Panc1 (cell line): ENCODE data around the gene GPC6. TPM values are rescaled to one million over a fixed set of nuclear protein-coding genes. Genes with fewer than 3 reads are reported as not detected.
A peak's percentile ranks its signal among the peaks of the same experiment; 100 is the strongest.

ENCODE experiments used
- ATAC-seq: fragments of 200-7000 bp; cut with Tn5 transposase; 2 replicates; pipeline ENCODE4 v1.9.1; 2020; ENCODE audit warnings: mild to moderate bottlenecking, moderate library complexity
- BruUV-seq: library from RNA; stranded (reverse); fragments of 400-500 nt; replicated peaks from 2 replicates; lab custom pipeline; 2021; lab: Mats Ljungman, UMichigan
- CTCF ChIA-PET: fragments of 300-600 bp; sonication (Branson Sonifier 250); formaldehyde crosslinking; loops from one replicate; lab custom pipeline; 2022; ENCODE audit warnings: antibody characterized with exemption; lab: Charles Lee
- POLR2A ChIA-PET: fragments of 300-600 bp; sonication (Branson Sonifier 250); formaldehyde crosslinking; loops from one replicate; lab custom pipeline; 2022; ENCODE audit warnings: antibody characterized with exemption; lab: Charles Lee
- DNase-seq: peaks from one replicate; pipeline ENCODE4 v3.0.0-alpha.2; 2010; ENCODE audit warnings: low read depth, low spot score
- H3K27ac ChIP-seq: 2 replicates; pipeline ENCODE4 v1.5.1; 2011; ENCODE audit warnings: mild to moderate bottlenecking, low read length, inconsistent platforms
- H3K27me3 ChIP-seq: fragments of 200-500 bp; sonication (Bioruptor generic); 2 replicates; pipeline ENCODE4 v1.6.0; 2014; ENCODE audit warnings: low read length, inconsistent platforms; ENCODE audit not compliant: control insufficient read depth, insufficient read depth
- H3K36me3 ChIP-seq: fragments of 200-500 bp; sonication (Bioruptor generic); 2 replicates; pipeline ENCODE4 v1.5.1; 2014; ENCODE audit warnings: inconsistent platforms, mild to moderate bottlenecking, low read length, moderate library complexity; ENCODE audit not compliant: control insufficient read depth, insufficient read depth
- H3K4me1 ChIP-seq: 2 replicates; pipeline ENCODE4 v1.5.1; 2011; ENCODE audit warnings: inconsistent platforms, mild to moderate bottlenecking, low read length, moderate library complexity; ENCODE audit not compliant: control insufficient read depth, insufficient read depth
- H3K4me3 ChIP-seq, 2 experiments: 2 replicates each; pipeline ENCODE4 v1.5.1; 2011 to 2012; ENCODE audit warnings: low read depth in 2 of 2, low read length in 2 of 2, mild to moderate bottlenecking in 2 of 2, inconsistent platforms in 1 of 2, moderate library complexity in 1 of 2
- H3K9me3 ChIP-seq: fragments of 200-500 bp; sonication (Bioruptor generic); 2 replicates; pipeline ENCODE4 v1.5.1; 2014; ENCODE audit warnings: low read depth, mild to moderate bottlenecking, inconsistent platforms, low read length, moderate library complexity; ENCODE audit not compliant: control insufficient read depth, insufficient read depth
- CTCF ChIP-seq: fragments of 450-650 bp; IDR thresholded peaks from 2 replicates; pipeline ENCODE4 v1.5.1; 2017; ENCODE audit warnings: mild to moderate bottlenecking
- POLR2AphosphoS5 ChIP-seq: IDR thresholded peaks from 2 replicates; pipeline ENCODE4 v1.6.1; 2012; ENCODE audit warnings: mild to moderate bottlenecking, low read depth, low read length, moderate library complexity
- REST ChIP-seq, 2 experiments: IDR thresholded peaks; 2 replicates each; pipeline ENCODE4 v1.6.1; 2011 to 2012; ENCODE audit warnings: low read depth in 2 of 2, control low read depth in 1 of 2, low read length in 1 of 2, mild to moderate bottlenecking in 1 of 2, moderate library complexity in 1 of 2; ENCODE audit not compliant: insufficient read depth in 1 of 2
- SIN3A ChIP-seq: IDR thresholded peaks from 2 replicates; pipeline ENCODE4 v1.6.1; 2012; ENCODE audit warnings: low read depth, mild to moderate bottlenecking, low read length, moderate library complexity, borderline replicate concordance; ENCODE audit not compliant: insufficient read depth
- in situ Hi-C: cut with HindIII; loops from 2 replicates; pipeline ENCODE4 v1.10.0; 2016; ENCODE audit warnings: low sequenced_read_pairs, low pct_unique_long_range_greater_than_20kb
- intact Hi-C: fragments of 100-400 bp; cut with micrococcal nuclease; formaldehyde crosslinking; loops from one replicate; pipeline ENCODE4 v1.10.0; 2022; ENCODE audit not compliant: unreplicated experiment
- total RNA-seq: library from RNA; stranded (reverse); gene quantifications from one replicate; pipeline ENCODE4 v1.2.1, GENCODE V29; 2021; ENCODE audit not compliant: unreplicated experiment

GPC6 gene
- total RNA-seq, 1 experiment from 2014 or later = 4.8 TPM

- DNase-seq = no peak
- in situ Hi-C loops (no loop called here), intact Hi-C loops (no loop called here)
- Histone ChIP-seq H3K9me3 (no peaks in the 10 kb centered on the region), H3K27ac (no peak overlapping the region), H3K4me1 (no peaks in the 10 kb centered on the region), H3K36me3 (no peaks in the 10 kb centered on the region), H3K27me3 (no peaks in the 10 kb centered on the region), H3K4me3 (no peak overlapping the region)
- no TSS peak for BruUV-seq
- TF ChIP-seq POLR2AphosphoS5 (no peak), REST (IDR thresholded peaks at IDR 0.05; ENCODE audit: insufficient read depth in 1 of 2, low read depth in 2 of 2, low read length in 1 of 2) (no peak), CTCF (no peak)
- ATAC-seq = no peak
- POLR2A ChIA-PET = no interaction called here
- CTCF ChIA-PET = no interaction called here
Observed at GRCh38 chr13:93558637-93559036, 332.0 kb downstream of the GPC6 start.

- ChIA-PET CTCF (no interaction called here), POLR2A (no interaction called here)
- H3K27me3 ChIP-seq = no peaks in the 10 kb centered on the region
- ATAC-seq (0 out of 2 replicates have a peak, but pooled peaks have one; percentile 34), DNase-seq (peak; percentile 0)
- H3K4me3 ChIP-seq = no peak overlapping the region
- no peak overlapping the region for H3K27ac ChIP-seq
- intact Hi-C loops = no loop called here
- no peaks in the 10 kb centered on the region for H3K9me3 ChIP-seq
- TF ChIP-seq REST (IDR thresholded peaks at IDR 0.05; ENCODE audit: insufficient read depth in 1 of 2, low read depth in 2 of 2, low read length in 1 of 2) = no peak
- TF ChIP-seq SIN3A = no peak
- no TSS peak for BruUV-seq
- no peaks in the 10 kb centered on the region for H3K36me3 ChIP-seq
- in situ Hi-C loops = no loop called here
- no peaks in the 10 kb centered on the region for H3K4me1 ChIP-seq
Observed at GRCh38 chr13:93559718-93560117, 333.1 kb downstream of the GPC6 start.
